ENCODE results near the gene PEX10. TPM values are rescaled to one million over a fixed set of nuclear protein-coding genes. Genes with fewer than 3 reads are reported as not detected.
A peak's percentile ranks its signal among the peaks of the same experiment; 100 is the strongest.

PEX10 gene
- polyA plus RNA-seq, 2 donors, result 19.7 to 21.1 TPM

DNA sequence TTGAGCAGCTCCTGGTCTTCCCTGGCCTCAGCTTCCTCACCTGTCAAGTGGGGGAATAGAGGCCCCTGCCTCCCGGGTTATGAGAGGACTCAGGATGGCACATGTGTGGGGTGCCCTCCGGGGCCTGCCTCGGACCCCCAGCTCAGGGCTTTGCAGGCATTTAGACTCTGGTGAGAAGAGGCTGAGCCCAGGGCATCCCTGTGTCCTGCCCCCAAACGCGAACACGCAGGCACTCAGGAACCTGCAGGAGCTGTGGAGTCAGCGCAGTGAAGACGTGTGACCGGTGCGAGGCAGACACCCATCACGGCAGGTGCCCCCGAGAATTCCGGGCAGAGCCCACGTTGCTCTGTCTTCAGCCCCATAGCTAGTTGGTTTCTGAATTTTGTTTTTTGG, 5.5 kb upstream of the PEX10 start:
- no peaks in the 10 kb centered on the region for H3K9me3 ChIP-seq (ENCODE audit: control insufficient read depth in 2 of 2, insufficient read depth in 1 of 2, low read depth in 1 of 2, low read length in 1 of 2)
- no peaks in the 10 kb centered on the region for H3K36me3 ChIP-seq (ENCODE audit: control insufficient read depth in 2 of 2, insufficient read depth in 2 of 2, low read length in 1 of 2)
- 74 to 79% methylated on average over 14 of the region's 14 CpGs for WGBS, 2 donors
- H3K27ac ChIP-seq (ENCODE audit: low read depth in 2 of 2, low read length in 1 of 2), result no peak overlapping the region
- peaks cover 9 to 26% of the 10 kb centered on the region in 2 donors for H3K4me1 ChIP-seq (ENCODE audit: control insufficient read depth in 2 of 2, insufficient read depth in 2 of 2, low read length in 1 of 2)
- H3K27me3 ChIP-seq (ENCODE audit: control insufficient read depth in 1 of 2, insufficient read depth in 2 of 2, low read length in 2 of 2), result no peaks in the 10 kb centered on the region
- H3K4me3 ChIP-seq (ENCODE audit: low read depth in 1 of 2, low read length in 2 of 2), result no peak overlapping the region

DNA sequence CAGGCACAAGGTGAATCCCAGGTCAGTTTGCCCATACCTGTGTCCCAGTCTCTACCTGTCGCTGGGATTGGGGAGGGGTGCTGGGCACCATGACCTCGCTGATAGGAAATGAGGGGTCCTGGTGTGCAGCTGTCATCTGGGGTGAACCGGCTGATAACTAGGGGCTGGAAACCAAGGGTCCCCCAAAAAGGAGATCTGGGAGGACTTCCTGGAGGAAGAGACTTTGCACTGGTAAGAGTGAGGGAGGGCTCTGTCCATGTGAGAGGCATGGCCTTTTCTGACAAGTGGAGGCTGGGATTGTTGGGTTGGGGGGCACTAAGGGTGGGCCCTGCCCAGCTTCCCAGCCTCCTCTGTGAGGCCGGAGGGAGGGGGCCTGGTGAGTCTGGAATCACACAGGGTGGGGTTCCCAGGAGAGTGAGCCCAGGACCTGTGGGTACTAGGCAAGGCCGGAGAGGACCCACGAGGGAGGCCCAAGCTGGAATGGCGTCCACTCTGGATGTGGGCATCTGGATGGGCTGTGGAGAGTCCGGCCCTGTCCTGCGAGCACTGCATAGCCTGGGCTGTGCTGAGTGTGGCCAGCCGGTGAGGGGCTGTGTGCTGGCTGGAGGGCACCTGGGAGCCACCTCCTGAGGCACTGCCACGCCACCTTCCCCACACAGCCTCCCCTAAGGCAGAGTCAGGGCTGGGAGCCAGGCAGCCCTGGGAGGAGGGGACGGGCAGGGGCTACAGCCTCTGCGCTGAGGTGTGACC, 4.9 kb upstream of the PEX10 start:
- Histone ChIP-seq H3K27me3 (ENCODE audit: control insufficient read depth in 1 of 2, insufficient read depth in 2 of 2, low read length in 2 of 2) (no peaks in the 10 kb centered on the region), H3K9me3 (ENCODE audit: control insufficient read depth in 2 of 2, insufficient read depth in 1 of 2, low read depth in 1 of 2, low read length in 1 of 2) (no peaks in the 10 kb centered on the region), H3K4me3 (ENCODE audit: low read depth in 1 of 2, low read length in 2 of 2) (peak overlapping the region; percentile 37 to 38), H3K27ac (ENCODE audit: low read depth in 2 of 2, low read length in 1 of 2) (peak overlapping the region; percentile 78 to 96), H3K4me1 (ENCODE audit: control insufficient read depth in 2 of 2, insufficient read depth in 2 of 2, low read length in 1 of 2) (peaks cover 9 to 26% of the 10 kb centered on the region in 2 donors), H3K36me3 (ENCODE audit: control insufficient read depth in 2 of 2, insufficient read depth in 2 of 2, low read length in 1 of 2) (no peaks in the 10 kb centered on the region)
- 67 to 74% methylated on average over 13 of the region's 13 CpGs for WGBS, 2 donors

DNA sequence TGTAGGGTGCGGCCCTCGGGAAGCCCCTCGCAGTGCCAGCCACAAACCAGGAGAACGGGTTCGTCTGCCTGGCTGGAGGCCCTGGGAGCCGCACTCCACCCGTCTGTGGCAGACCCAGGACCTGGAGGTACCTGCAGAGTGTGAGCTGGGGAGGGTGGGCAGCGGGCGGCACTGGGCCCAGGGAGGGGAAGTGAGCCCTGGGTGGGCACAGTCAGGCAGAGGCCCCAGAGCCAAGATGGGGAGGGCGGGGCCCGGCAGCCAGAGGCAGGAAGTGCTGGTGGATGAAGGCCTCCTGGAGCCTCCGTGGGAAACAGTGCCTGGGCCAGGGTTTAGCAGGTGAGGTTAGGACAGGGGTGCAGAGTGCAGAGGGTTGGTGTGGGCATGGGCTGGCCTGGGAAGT, 4.0 kb upstream of the PEX10 start:
- no peaks in the 10 kb centered on the region for H3K27me3 ChIP-seq (ENCODE audit: control insufficient read depth in 1 of 2, insufficient read depth in 2 of 2, low read length in 2 of 2)
- 12 to 20% methylated on average over 12 of the region's 12 CpGs for WGBS, 2 donors

DNA sequence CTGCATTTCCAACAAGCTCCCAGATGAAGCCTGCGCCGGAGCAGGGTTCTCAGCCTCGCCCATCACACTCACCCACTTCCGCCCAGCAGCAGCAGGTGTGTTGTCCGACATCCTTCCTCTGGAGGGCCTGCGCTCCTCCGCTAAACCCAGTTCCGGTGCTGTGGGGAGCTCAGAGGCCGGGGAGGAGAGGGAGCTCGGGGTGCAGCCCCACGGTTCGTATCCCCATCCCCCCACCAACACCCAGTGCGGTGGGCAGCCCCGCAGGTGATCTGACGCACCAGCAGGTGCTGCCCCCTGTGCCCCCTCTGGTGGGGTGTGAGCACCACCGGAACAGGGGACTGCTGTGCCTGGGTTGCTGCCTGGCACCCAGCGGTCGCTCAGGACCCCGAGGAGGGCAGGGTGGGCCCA, 3.4 kb upstream of the PEX10 start:
- no peaks in the 10 kb centered on the region for H3K36me3 ChIP-seq (ENCODE audit: control insufficient read depth in 2 of 2, insufficient read depth in 2 of 2, low read length in 1 of 2)
- H3K27me3 ChIP-seq (ENCODE audit: control insufficient read depth in 1 of 2, insufficient read depth in 2 of 2, low read length in 2 of 2), result no peaks in the 10 kb centered on the region
- 26 to 32% methylated on average over 19 of the region's 19 CpGs for WGBS, 2 donors
- peak overlapping the region; percentile 37 to 38 for H3K4me3 ChIP-seq (ENCODE audit: low read depth in 1 of 2, low read length in 2 of 2)
- H3K9me3 ChIP-seq (ENCODE audit: control insufficient read depth in 2 of 2, insufficient read depth in 1 of 2, low read depth in 1 of 2, low read length in 1 of 2), result no peaks in the 10 kb centered on the region
- H3K4me1 ChIP-seq (ENCODE audit: control insufficient read depth in 2 of 2, insufficient read depth in 2 of 2, low read length in 1 of 2), result peaks cover 9 to 26% of the 10 kb centered on the region in 2 donors
- peak overlapping the region; percentile 78 to 96 for H3K27ac ChIP-seq (ENCODE audit: low read depth in 2 of 2, low read length in 1 of 2)

More for the DNA sequence above, 4.0 kb upstream of the PEX10 start:
- H3K36me3 ChIP-seq (ENCODE audit: control insufficient read depth in 2 of 2, insufficient read depth in 2 of 2, low read length in 1 of 2), result no peaks in the 10 kb centered on the region
- peaks cover 9 to 26% of the 10 kb centered on the region in 2 donors for H3K4me1 ChIP-seq (ENCODE audit: control insufficient read depth in 2 of 2, insufficient read depth in 2 of 2, low read length in 1 of 2)
- H3K27ac ChIP-seq (ENCODE audit: low read depth in 2 of 2, low read length in 1 of 2), result peak overlapping the region; percentile 78 to 96
- H3K4me3 ChIP-seq (ENCODE audit: low read depth in 1 of 2, low read length in 2 of 2), result peak overlapping the region; percentile 37 to 38
- no peaks in the 10 kb centered on the region for H3K9me3 ChIP-seq (ENCODE audit: control insufficient read depth in 2 of 2, insufficient read depth in 1 of 2, low read depth in 1 of 2, low read length in 1 of 2)

DNA sequence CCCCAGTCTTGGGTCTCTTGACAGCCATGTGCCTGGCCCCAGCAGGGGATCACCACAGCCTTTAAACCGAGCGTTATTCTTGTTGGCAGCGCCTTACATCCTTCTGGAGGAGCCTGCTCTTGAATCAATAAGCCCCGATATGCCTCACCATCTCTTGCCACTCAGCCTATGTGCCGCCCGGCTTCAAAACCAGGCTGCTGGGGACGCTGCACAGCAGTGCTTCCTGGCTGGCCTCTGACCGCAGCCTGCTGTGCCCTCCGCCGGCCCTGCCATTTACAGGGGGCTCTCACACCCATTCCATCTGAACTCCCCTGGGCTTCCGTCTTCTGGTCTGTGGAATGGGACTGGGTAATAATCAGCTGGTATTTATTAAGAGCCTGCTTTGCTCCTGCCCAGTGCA, 3.0 kb upstream of the PEX10 start:
- WGBS, 2 donors, result 58 to 62% methylated on average over 11 of the region's 11 CpGs
- Histone ChIP-seq H3K36me3 (ENCODE audit: control insufficient read depth in 2 of 2, insufficient read depth in 2 of 2, low read length in 1 of 2) (no peaks in the 10 kb centered on the region), H3K4me1 (ENCODE audit: control insufficient read depth in 2 of 2, insufficient read depth in 2 of 2, low read length in 1 of 2) (peaks cover 9 to 26% of the 10 kb centered on the region in 2 donors), H3K27me3 (ENCODE audit: control insufficient read depth in 1 of 2, insufficient read depth in 2 of 2, low read length in 2 of 2) (no peaks in the 10 kb centered on the region), H3K27ac (ENCODE audit: low read depth in 2 of 2, low read length in 1 of 2) (peak overlapping the region; percentile 78 to 96), H3K4me3 (ENCODE audit: low read depth in 1 of 2, low read length in 2 of 2) (no peak overlapping the region), H3K9me3 (ENCODE audit: control insufficient read depth in 2 of 2, insufficient read depth in 1 of 2, low read depth in 1 of 2, low read length in 1 of 2) (no peaks in the 10 kb centered on the region)

DNA sequence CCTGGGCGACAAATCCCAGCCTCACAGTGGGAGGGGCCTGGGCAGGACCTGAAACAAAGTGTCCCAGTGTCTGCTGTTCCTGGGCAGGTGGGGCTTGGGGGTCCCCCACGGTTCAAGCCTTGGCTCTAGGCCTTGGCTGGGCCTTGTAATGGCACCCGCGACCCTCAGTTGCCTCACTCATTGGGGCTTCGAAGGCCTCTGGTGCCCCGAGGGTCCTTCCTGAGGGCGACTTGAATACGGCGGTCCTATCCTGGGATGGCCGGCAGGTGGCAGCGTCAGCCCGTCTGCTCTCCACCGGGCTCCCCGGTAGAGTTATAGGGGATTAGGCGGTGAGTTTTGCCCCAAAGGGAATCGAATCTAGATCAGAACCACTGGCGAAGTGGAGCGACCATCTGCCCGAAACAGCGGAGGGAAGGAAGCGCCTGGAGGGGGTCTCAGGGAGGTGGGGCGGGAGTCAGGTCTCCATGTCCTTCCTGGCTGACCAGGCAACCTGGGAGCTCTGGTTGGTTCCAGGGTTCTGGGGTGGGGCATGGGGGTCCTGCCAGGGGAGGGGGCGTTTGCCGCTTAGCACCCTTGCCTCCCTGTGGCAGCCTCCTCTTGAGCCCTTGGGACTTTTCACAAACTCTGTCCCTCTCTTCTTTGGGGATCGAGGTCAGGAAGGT, 2.1 kb upstream of the PEX10 start:
- Histone ChIP-seq H3K27ac (ENCODE audit: low read depth in 2 of 2, low read length in 1 of 2) (peak overlapping the region in 1 of 2 donors; percentile 94), H3K9me3 (ENCODE audit: control insufficient read depth in 2 of 2, insufficient read depth in 1 of 2, low read depth in 1 of 2, low read length in 1 of 2) (no peaks in the 10 kb centered on the region), H3K27me3 (ENCODE audit: control insufficient read depth in 1 of 2, insufficient read depth in 2 of 2, low read length in 2 of 2) (no peaks in the 10 kb centered on the region), H3K36me3 (ENCODE audit: control insufficient read depth in 2 of 2, insufficient read depth in 2 of 2, low read length in 1 of 2) (peaks cover 0 to 2% of the 10 kb centered on the region in 2 donors), H3K4me1 (ENCODE audit: control insufficient read depth in 2 of 2, insufficient read depth in 2 of 2, low read length in 1 of 2) (peaks cover 9 to 26% of the 10 kb centered on the region in 2 donors), H3K4me3 (ENCODE audit: low read depth in 1 of 2, low read length in 2 of 2) (no peak overlapping the region)
- WGBS, 2 donors, result 2 to 4% methylated on average over 25 of the region's 25 CpGs

DNA sequence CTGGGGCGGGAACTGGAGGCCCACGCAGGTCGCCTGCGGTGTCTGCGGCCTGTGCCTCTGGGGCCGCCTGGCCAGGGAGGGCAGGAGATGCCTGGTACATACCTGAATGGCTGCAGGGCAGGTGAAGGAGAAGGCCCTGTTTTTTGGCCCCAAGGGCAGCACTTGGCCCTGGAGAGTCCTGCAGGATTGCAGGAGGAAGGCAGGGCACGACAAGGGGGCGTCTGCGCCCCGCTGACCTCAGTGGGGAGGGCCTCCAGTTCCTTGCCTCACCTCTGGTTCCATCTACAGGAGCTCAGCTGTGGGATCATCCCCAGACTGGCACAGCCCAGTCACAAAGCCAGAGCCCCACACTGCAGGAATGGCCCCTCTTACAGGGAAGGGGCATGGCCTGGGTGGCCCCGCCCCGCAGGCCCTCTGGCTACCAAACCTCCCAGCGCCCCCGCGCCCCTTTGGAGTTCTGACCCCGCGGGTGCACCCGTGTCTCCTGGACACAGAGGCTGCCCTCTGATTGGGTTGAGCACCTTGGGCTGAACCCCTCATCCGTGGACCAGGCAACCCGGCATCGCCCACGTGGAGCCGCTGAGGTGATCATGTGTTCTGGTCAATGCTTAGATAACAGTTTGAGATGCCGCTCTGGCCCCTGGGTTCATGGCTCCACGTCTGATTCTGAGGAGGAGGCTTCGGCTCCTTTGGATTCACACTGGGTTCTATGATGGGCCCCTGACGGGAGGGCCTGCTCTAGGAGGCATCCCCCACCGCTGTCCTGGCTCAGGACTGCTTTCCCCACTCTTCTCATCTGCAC, 1.3 kb upstream of the PEX10 start:
- H3K36me3 ChIP-seq (ENCODE audit: control insufficient read depth in 2 of 2, insufficient read depth in 2 of 2, low read length in 1 of 2), result peaks cover 0 to 6% of the 10 kb centered on the region in 2 donors
- WGBS, 2 donors, result 28 to 35% methylated on average over 27 to 28 of the region's 28 CpGs
- H3K4me3 ChIP-seq (ENCODE audit: low read depth in 1 of 2, low read length in 2 of 2), result peak overlapping the region; percentile 90 to 94
- H3K27me3 ChIP-seq (ENCODE audit: control insufficient read depth in 1 of 2, insufficient read depth in 2 of 2, low read length in 2 of 2), result no peaks in the 10 kb centered on the region
- H3K9me3 ChIP-seq (ENCODE audit: control insufficient read depth in 2 of 2, insufficient read depth in 1 of 2, low read depth in 1 of 2, low read length in 1 of 2), result no peaks in the 10 kb centered on the region
- H3K4me1 ChIP-seq (ENCODE audit: control insufficient read depth in 2 of 2, insufficient read depth in 2 of 2, low read length in 1 of 2), result peaks cover 9 to 26% of the 10 kb centered on the region in 2 donors
- H3K27ac ChIP-seq (ENCODE audit: low read depth in 2 of 2, low read length in 1 of 2), result peak overlapping the region; percentile 87 to 94

DNA sequence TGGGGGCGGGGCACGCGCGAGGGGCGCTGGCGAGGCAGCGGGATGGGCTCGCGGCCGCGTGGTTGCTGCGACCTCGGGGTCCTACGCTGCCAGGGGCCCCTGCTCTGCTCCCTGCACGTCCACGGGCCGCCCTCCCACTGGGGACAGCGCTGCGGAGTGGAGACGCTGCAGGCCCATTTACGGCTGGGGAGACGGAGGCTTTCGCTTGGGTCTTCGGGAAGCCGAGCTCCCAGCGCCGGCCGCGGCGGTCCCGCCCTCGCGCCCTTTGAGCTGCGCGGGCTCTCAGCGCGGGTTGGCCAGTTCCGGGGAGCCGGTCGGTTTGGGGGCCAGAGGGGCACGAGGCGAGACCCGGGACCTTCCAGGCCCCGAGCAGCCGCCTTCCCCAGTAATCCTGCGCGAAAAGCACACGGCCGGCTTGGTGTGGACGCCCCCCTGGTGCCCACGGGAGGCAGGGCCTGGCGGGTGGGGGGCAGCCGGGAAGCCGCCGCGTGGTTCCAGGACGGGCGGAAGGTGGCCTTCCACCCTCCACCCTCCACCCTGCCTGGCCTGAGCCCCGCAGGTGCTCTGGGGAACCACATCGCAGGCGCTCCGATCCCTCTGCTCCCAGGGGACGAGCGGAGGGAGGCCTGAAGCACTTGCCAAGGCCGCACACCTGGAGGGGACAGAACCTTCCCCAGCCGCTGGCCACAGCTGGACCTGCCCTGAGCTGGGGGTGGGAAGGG, 570 bp upstream of the PEX10 start:
- Histone ChIP-seq H3K27me3 (ENCODE audit: control insufficient read depth in 1 of 2, insufficient read depth in 2 of 2, low read length in 2 of 2) (no peaks in the 10 kb centered on the region), H3K4me1 (ENCODE audit: control insufficient read depth in 2 of 2, insufficient read depth in 2 of 2, low read length in 1 of 2) (peaks cover 9 to 26% of the 10 kb centered on the region in 2 donors), H3K36me3 (ENCODE audit: control insufficient read depth in 2 of 2, insufficient read depth in 2 of 2, low read length in 1 of 2) (peaks cover 0 to 12% of the 10 kb centered on the region in 2 donors), H3K9me3 (ENCODE audit: control insufficient read depth in 2 of 2, insufficient read depth in 1 of 2, low read depth in 1 of 2, low read length in 1 of 2) (no peaks in the 10 kb centered on the region), H3K27ac (ENCODE audit: low read depth in 2 of 2, low read length in 1 of 2) (peak overlapping the region; percentile 87 to 94), H3K4me3 (ENCODE audit: low read depth in 1 of 2, low read length in 2 of 2) (peak overlapping the region; percentile 90 to 94)
- WGBS, 2 donors, result 1% methylated on average over 39 to 66 of the region's 66 CpGs

Data from esophagus (tissue), 2 donors.